Measurements from ENCODE around the gene BAIAP2L1.

The BAIAP2L1 gene

DNA sequence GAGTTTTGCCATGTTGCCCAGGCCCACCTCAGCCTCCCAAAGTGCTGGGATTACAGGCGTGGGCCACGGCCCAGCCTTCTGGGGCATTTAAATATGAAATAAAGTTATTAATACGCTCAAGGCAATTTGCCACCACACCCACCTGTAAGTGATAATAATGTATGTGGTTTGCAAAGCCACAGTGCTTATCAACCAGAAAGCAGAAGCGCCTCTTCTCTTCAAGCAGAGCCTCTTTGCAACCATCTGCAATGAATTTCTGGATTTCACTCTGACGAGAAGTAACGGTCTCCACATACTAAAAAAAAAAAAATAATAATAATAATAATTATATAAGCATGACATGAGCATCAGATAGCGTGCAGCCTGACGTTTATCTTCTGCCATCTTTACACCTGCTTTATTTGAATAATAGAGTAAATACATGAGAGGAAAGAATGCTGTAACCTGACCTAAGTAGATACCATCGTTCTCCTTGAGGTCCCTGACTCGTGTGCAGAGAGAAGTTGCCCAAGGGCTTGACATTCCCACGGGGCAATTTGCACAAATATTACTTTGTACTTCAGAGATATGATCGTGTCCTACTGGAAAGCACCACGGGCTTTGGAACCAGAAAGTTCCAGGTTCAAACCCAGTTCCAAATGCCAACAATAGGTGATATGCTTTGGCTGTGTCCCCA lies 85.4 kb downstream of the BAIAP2L1 start:
- H3K27me3 ChIP-seq (ENCODE audit: control insufficient read depth, insufficient read depth, low read length), result no peaks in the 10 kb centered on the region
- no peak overlapping the region for H3K9ac ChIP-seq (ENCODE audit: low read depth, low read length)
- no peaks in the 10 kb centered on the region for H3K9me3 ChIP-seq (ENCODE audit: control insufficient read depth, insufficient read depth, low read length)
- H3K4me1 ChIP-seq (ENCODE audit: control insufficient read depth, insufficient read depth, low read length), result no peaks in the 10 kb centered on the region
- H3K4me3 ChIP-seq (ENCODE audit: low read depth, low read length), result no peak overlapping the region
- peaks cover 28% of the 10 kb centered on the region for H3K36me3 ChIP-seq (ENCODE audit: control insufficient read depth, insufficient read depth, low read length)

DNA sequence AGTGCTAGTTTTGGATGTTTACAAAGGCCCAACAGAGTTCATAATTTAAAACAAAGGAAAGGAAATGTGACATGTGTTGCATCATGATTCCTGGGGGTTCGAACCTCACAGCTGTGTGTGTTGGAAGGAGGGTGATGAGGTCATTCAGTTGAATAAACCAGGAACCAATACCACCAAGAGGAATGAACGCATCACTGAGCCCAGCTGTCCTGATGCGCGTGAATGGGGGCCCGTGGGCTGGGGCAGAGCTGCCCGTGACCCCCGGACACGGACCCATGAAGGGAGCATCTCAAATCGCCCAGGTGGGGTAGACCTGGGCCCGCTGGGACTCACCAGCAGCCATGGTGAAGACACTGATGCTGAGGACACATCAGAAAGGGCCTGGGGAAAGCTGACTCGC lies 86.4 kb downstream of the BAIAP2L1 start:
- Histone ChIP-seq H3K4me1 (ENCODE audit: control insufficient read depth, insufficient read depth, low read length) (no peaks in the 10 kb centered on the region), H3K9ac (ENCODE audit: low read depth, low read length) (no peak overlapping the region), H3K27me3 (ENCODE audit: control insufficient read depth, insufficient read depth, low read length) (no peaks in the 10 kb centered on the region), H3K4me3 (ENCODE audit: low read depth, low read length) (no peak overlapping the region), H3K9me3 (ENCODE audit: control insufficient read depth, insufficient read depth, low read length) (no peaks in the 10 kb centered on the region), H3K36me3 (ENCODE audit: control insufficient read depth, insufficient read depth, low read length) (peaks cover 28% of the 10 kb centered on the region)

DNA sequence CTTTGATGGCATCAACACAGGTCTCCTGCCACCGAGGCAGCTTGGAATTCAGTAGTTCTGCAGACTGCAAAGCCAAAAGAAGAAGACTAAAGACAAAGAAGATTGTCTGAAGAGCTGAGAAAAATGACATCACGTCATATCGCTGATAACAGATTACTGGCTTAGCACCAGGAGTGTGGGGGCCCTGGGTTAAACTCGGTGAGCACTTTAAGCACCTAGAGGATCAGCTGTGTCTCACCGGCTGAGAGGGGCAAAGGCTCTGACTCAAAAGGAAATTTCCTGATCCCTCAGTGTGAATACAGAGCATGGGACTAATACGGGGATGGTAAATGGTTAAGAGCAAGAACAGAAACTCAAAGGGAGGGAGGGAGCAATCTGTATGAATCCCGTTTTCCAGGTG lies 88.7 kb downstream of the BAIAP2L1 start:
- Histone ChIP-seq H3K36me3 (ENCODE audit: control insufficient read depth, insufficient read depth, low read length) (peaks cover 26% of the 10 kb centered on the region), H3K9ac (ENCODE audit: low read depth, low read length) (no peak overlapping the region), H3K9me3 (ENCODE audit: control insufficient read depth, insufficient read depth, low read length) (no peaks in the 10 kb centered on the region), H3K4me1 (ENCODE audit: control insufficient read depth, insufficient read depth, low read length) (no peaks in the 10 kb centered on the region), H3K4me3 (ENCODE audit: low read depth, low read length) (no peak overlapping the region), H3K27me3 (ENCODE audit: control insufficient read depth, insufficient read depth, low read length) (no peaks in the 10 kb centered on the region)

DNA sequence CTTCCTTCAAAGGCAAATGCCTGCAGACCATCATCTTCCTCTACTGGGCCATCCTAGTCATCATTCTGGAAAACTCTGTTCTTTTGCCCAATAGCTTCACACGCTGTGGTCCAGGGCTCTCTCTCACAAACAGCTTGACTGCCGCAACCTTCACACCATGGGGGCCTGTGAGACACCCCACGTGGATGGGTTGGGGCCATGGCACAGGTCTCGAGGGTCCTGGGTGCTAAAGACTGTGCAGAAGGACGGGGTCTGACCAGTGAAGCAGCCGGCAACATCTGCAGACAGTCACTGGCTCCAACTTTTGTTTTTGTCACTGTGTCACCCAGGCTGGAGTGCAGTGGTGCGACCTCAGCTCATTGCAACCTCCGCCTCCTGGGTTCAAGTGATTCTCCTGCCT lies 91.3 kb downstream of the BAIAP2L1 start:
- Histone ChIP-seq H3K36me3 (ENCODE audit: control insufficient read depth, insufficient read depth, low read length) (peaks cover 34% of the 10 kb centered on the region), H3K9ac (ENCODE audit: low read depth, low read length) (no peak overlapping the region), H3K9me3 (ENCODE audit: control insufficient read depth, insufficient read depth, low read length) (no peaks in the 10 kb centered on the region), H3K27me3 (ENCODE audit: control insufficient read depth, insufficient read depth, low read length) (no peaks in the 10 kb centered on the region), H3K4me1 (ENCODE audit: control insufficient read depth, insufficient read depth, low read length) (no peaks in the 10 kb centered on the region), H3K4me3 (ENCODE audit: low read depth, low read length) (no peak overlapping the region)

DNA sequence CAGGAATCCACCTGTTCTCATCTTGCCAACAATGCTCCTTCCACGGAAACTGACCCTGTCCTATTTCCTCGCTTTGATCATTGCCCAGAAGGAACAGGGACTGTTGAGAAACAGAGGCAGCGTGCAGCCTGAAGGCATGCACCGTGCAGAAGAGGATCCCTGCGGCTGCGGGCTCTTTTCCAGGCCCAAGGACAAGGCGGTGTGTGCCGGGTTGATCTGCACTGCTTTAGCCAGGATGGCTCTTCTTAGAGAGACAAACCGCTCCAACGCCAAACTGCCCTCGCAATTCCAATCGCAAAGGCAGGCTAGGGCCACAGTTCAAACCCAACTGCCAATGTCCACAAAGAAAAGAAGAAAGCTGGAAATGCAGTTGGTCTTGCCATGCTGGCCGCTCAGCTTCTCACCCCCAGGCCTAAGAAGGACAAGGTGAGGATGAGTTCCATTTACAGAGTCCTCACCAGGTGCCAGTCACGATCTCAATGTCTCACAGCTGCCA lies 92.9 kb downstream of the BAIAP2L1 start:
- Histone ChIP-seq H3K9ac (ENCODE audit: low read depth, low read length) (no peak overlapping the region), H3K4me1 (ENCODE audit: control insufficient read depth, insufficient read depth, low read length) (no peaks in the 10 kb centered on the region), H3K27me3 (ENCODE audit: control insufficient read depth, insufficient read depth, low read length) (no peaks in the 10 kb centered on the region), H3K4me3 (ENCODE audit: low read depth, low read length) (no peak overlapping the region), H3K9me3 (ENCODE audit: control insufficient read depth, insufficient read depth, low read length) (no peaks in the 10 kb centered on the region), H3K36me3 (ENCODE audit: control insufficient read depth, insufficient read depth, low read length) (peaks cover 37% of the 10 kb centered on the region)

DNA sequence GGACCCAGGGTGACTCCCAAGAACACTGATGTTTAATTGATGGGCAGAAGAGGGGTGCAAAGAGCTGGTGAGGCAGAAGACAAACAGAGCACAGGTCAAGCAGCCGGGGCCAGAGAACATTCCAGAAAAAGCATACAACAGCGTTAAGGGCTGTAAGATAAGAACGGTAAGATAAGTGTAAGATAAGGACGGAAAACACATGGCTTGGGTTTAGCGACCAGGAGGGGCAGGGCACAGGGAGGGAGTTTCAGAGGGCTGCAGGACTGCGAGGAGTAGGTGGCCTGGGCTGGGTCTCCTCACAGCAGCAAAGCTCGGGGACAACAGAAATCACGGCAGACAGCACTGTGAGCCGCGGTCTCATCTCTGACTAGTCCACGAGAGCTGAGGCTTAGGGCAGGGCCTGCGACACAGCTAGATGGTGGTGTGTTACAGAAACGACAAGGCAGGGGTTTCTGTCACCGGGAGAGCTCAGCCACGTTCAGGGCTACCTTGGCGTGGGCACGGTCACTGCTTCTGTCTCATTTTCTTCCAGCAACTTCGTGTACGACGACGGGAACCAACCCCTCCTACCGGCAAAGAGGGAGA lies 94.8 kb downstream of the BAIAP2L1 start:
- no peaks in the 10 kb centered on the region for H3K9me3 ChIP-seq (ENCODE audit: control insufficient read depth, insufficient read depth, low read length)
- H3K4me1 ChIP-seq (ENCODE audit: control insufficient read depth, insufficient read depth, low read length), result no peaks in the 10 kb centered on the region
- H3K4me3 ChIP-seq (ENCODE audit: low read depth, low read length), result no peak overlapping the region
- no peaks in the 10 kb centered on the region for H3K27me3 ChIP-seq (ENCODE audit: control insufficient read depth, insufficient read depth, low read length)
- H3K36me3 ChIP-seq (ENCODE audit: control insufficient read depth, insufficient read depth, low read length), result peaks cover 37% of the 10 kb centered on the region
- H3K9ac ChIP-seq (ENCODE audit: low read depth, low read length), result no peak overlapping the region

DNA sequence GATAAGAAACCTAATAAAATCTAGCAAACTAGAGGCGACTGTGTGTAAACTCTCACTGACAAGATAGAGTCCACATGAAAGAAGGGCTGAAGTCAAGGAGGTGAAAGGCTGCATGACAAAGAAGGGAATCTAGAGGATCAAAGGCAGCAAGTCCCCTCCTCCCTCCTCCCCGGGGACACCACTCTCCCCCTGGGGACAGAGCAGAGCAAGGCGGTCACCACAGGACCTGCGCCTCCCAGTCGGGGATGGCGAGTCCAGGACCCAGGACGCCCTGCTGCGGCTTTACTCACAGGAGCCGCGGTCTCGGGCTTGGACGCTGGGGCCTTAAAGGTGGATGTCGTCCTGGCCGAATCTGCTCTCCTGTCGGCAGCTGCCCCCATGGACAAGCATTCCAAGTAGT lies 97.0 kb downstream of the BAIAP2L1 start:
- Histone ChIP-seq H3K4me1 (ENCODE audit: control insufficient read depth, insufficient read depth, low read length) (no peaks in the 10 kb centered on the region), H3K27me3 (ENCODE audit: control insufficient read depth, insufficient read depth, low read length) (no peaks in the 10 kb centered on the region), H3K4me3 (ENCODE audit: low read depth, low read length) (no peak overlapping the region), H3K9ac (ENCODE audit: low read depth, low read length) (no peak overlapping the region), H3K36me3 (ENCODE audit: control insufficient read depth, insufficient read depth, low read length) (peaks cover 48% of the 10 kb centered on the region), H3K9me3 (ENCODE audit: control insufficient read depth, insufficient read depth, low read length) (no peaks in the 10 kb centered on the region)

DNA sequence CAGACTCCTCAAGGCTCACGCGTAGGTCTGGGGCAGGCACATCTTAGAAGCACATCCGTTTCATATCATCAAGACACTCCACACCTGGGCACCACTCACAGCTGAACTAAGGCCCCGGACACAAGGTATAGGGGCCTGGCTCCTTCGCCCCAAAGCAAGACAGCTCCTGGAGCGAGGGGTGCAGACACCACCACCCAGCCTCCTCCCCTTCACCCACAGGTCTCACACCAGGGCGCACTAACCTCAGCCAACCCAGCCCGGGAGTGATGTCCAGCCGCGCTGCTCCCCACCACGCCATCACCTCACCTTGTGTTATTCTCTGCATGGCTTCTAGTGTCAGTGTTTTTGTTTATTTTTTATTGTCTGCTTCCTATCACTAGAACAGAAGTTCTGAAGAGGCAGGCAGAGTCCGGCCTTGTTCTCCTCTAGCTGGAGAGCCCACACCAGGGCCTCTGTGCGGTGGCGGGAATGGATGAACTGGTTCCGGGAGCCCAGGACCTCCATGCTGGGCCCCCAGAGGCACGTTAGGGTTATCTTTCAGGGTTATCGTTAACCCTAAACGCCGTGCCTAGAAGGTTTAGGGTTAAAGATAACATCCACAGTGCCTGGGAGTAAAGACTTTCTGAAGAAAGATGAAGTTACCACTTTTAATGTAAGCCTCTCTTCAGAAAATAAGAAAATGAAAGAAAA lies 97.6 kb downstream of the BAIAP2L1 start:
- Histone ChIP-seq H3K27me3 (ENCODE audit: control insufficient read depth, insufficient read depth, low read length) (no peaks in the 10 kb centered on the region), H3K4me1 (ENCODE audit: control insufficient read depth, insufficient read depth, low read length) (no peaks in the 10 kb centered on the region), H3K9ac (ENCODE audit: low read depth, low read length) (no peak overlapping the region), H3K4me3 (ENCODE audit: low read depth, low read length) (no peak overlapping the region), H3K36me3 (ENCODE audit: control insufficient read depth, insufficient read depth, low read length) (peaks cover 48% of the 10 kb centered on the region), H3K9me3 (ENCODE audit: control insufficient read depth, insufficient read depth, low read length) (no peaks in the 10 kb centered on the region)

DNA sequence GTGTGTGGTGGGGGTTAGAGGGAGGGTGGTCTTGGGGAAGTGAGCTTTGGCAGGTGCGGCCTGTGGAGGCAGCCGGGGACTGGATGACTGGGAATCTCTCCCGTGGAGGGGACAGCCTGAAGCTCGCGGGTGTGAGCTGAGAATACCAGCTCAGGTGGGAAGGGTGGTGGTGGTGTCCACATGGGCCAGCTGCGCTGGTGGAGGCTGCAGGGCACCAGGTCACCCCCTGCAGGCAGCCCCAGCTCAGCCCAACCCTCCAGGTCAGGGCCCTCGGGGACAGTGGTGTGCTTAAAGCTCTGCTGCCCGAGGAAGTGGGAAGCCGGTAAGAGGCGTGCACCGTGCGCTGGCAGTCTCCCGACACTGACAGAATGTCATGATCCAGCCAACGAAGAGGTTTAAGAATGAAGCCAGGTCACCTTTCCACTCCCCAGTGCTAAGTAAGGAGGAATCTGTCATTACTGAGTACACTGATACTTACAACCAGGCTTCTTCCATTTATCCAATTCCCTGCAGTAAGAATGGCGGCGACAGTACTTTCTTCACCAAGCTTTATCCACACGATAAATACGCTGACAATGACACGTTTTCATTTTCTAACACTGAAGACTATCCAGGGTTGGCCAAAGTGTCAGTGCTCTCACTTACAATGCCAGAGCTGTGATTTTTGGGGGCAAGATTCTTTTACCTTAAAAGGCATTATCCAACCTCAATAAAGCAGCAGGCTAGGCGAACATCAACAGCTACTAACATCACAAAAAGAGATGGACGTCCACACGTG lies 99.0 kb downstream of the BAIAP2L1 start:
- no peaks in the 10 kb centered on the region for H3K4me1 ChIP-seq (ENCODE audit: control insufficient read depth, insufficient read depth, low read length)
- no peaks in the 10 kb centered on the region for H3K27me3 ChIP-seq (ENCODE audit: control insufficient read depth, insufficient read depth, low read length)
- no peak overlapping the region for H3K4me3 ChIP-seq (ENCODE audit: low read depth, low read length)
- no peaks in the 10 kb centered on the region for H3K9me3 ChIP-seq (ENCODE audit: control insufficient read depth, insufficient read depth, low read length)
- no peak overlapping the region for H3K9ac ChIP-seq (ENCODE audit: low read depth, low read length)
- peaks cover 47% of the 10 kb centered on the region for H3K36me3 ChIP-seq (ENCODE audit: control insufficient read depth, insufficient read depth, low read length)

DNA sequence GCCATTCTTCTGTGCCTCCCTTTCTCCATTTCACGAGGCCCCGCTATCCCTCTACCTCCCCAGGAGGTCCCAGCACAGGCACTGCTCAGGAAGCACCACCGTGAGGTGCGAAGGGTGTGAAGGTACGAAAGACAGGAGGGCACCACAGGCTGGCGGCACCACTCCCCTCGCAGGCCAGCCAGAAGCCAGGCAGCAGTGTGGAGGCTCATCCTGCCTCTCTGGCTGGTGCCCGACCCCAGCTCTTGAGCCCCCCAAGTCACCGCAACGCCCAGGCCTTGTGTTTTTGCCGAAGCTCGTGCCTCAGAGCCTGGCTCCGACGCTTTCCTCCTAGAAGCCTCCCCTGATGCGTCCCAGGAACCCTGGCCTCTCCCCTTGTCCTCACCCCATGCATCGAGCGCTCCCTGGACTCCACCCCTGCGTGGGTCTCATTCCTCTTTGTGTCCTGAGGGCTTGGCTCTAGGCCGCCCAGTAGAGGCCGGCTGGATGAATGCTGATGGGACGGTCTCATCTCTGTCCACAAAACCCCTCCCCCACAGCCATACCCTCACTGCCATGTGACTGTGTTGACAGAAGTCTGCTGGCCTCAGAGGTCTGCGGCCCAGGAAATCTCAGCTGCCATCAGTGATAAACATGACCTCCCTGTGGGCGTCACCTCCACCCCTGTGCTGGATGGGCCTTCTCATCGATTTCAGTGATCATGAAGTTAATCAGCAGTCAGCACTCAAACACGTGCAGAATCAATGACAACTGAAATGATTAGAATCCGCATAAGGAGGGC lies 100.1 kb downstream of the BAIAP2L1 start:
- no peaks in the 10 kb centered on the region for H3K9me3 ChIP-seq (ENCODE audit: control insufficient read depth, insufficient read depth, low read length)
- peaks cover 41% of the 10 kb centered on the region for H3K36me3 ChIP-seq (ENCODE audit: control insufficient read depth, insufficient read depth, low read length)
- no peaks in the 10 kb centered on the region for H3K4me1 ChIP-seq (ENCODE audit: control insufficient read depth, insufficient read depth, low read length)
- H3K27me3 ChIP-seq (ENCODE audit: control insufficient read depth, insufficient read depth, low read length), result no peaks in the 10 kb centered on the region
- H3K4me3 ChIP-seq (ENCODE audit: low read depth, low read length), result no peak overlapping the region
- H3K9ac ChIP-seq (ENCODE audit: low read depth, low read length), result no peak overlapping the region

DNA sequence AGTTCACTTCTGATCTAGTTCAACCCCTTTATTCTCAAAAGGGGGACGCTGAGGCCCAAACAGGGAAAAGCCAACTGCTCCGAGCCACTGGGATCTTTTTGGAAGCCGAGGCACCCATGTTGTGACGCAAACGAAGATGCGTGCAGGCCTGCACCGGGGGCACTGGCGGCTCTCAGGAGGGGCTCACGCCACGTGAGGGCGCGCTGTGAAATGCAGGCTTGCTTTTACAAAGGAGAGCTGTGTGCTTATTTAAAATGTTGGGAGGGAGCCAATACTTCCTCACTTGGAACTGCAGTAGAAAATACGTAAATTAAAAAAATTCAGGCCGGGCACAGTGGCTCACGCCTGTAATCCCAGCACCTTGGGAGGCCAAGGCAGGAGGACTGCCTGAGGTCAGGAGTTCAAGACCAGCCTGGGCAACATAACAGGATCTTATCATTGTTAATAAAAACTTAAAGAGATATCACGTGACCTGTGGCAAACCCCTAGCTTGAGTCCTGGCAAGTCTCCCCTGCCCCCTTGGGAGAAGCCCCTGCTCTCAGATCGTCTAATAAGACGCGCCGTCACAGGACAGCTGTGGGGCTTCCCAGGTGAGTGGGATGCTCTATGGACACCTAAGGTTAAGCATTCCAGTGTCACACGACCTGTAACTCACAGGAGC lies 103.1 kb downstream of the BAIAP2L1 start:
- peaks cover 35% of the 10 kb centered on the region for H3K36me3 ChIP-seq (ENCODE audit: control insufficient read depth, insufficient read depth, low read length)
- H3K4me3 ChIP-seq (ENCODE audit: low read depth, low read length), result no peak overlapping the region
- H3K27me3 ChIP-seq (ENCODE audit: control insufficient read depth, insufficient read depth, low read length), result no peaks in the 10 kb centered on the region
- H3K9ac ChIP-seq (ENCODE audit: low read depth, low read length), result no peak overlapping the region
- peaks cover 5% of the 10 kb centered on the region for H3K4me1 ChIP-seq (ENCODE audit: control insufficient read depth, insufficient read depth, low read length)
- H3K9me3 ChIP-seq (ENCODE audit: control insufficient read depth, insufficient read depth, low read length), result no peaks in the 10 kb centered on the region

Measured in iPS-15b (cell line).